Breast epithelium (tissue), 4 donors: ENCODE results near the gene SSH2. TPM values are rescaled to one million over a fixed set of nuclear protein-coding genes. Genes with fewer than 3 reads are reported as not detected.

Experiments
- DNase-seq, 2 donors: peaks; one replicate each; pipeline ENCODE4 v3.0.0-alpha.2; 2019; ENCODE audit warnings: low spot score in 2 of 2
- H3K27ac ChIP-seq, 2 donors: fragments of 200-600 bp; sonication (generic) in 1 of 2; one replicate each; pipeline ENCODE4 v1.5.1; 2016 to 2019; ENCODE audit warnings: mild to moderate bottlenecking in 1 of 2
- H3K27me3 ChIP-seq, 2 donors: fragments of 200-600 bp; sonication (generic) in 1 of 2; one replicate each; pipeline versions ENCODE4 v1.5.1 to v1.6.0; 2017 to 2019; ENCODE audit warnings: control low read depth in 1 of 2, mild to moderate bottlenecking in 1 of 2
- H3K36me3 ChIP-seq: fragments of 200-600 bp; one replicate; pipeline ENCODE4 v1.5.1; 2019
- H3K4me1 ChIP-seq, 2 donors: fragments of 200-600 bp; sonication (generic); one replicate each; pipeline ENCODE4 v1.5.1; 2016 to 2019; ENCODE audit warnings: control low read depth in 1 of 2
- H3K4me3 ChIP-seq, 3 donors: fragments of 200-600 bp; sonication (generic); 1 replicate in 2 of 3; 2 replicates in 1 of 3; pipeline ENCODE4 v1.5.1; 2016 to 2019; ENCODE audit warnings: mild to moderate bottlenecking in 3 of 3, moderate library complexity in 2 of 3
- H3K9me3 ChIP-seq, 2 donors: fragments of 200-600 bp; sonication (generic) in 1 of 2; one replicate each; pipeline ENCODE4 v1.5.1; 2016 to 2019; ENCODE audit warnings: control low read depth in 1 of 2
- POLR2A ChIP-seq: fragments of 450-650 bp; IDR thresholded peaks from one replicate; pipeline ENCODE4 v1.6.1; 2016; ENCODE audit warnings: antibody characterized with exemption, mild to moderate bottlenecking, moderate library complexity
- POLR2AphosphoS5 ChIP-seq, 3 donors: sonication (generic); formaldehyde crosslinking; IDR thresholded peaks; one replicate each; pipeline ENCODE4 v1.6.1; 2017; ENCODE audit warnings: antibody characterized with exemption in 3 of 3
- intact Hi-C: fragments of 100-400 bp; cut with DNase I; formaldehyde crosslinking; loops from one replicate; pipeline ENCODE4 v1.15.1; 2023; ENCODE audit warnings: low total_unique reads
- total RNA-seq, 3 donors: library from RNA; depleted of rRNA; stranded (reverse); fragments of >200 nt; gene quantifications; one replicate each; pipeline ENCODE4 v1.1.0, GENCODE V29; 2016
- TF ChIP-seq, protein P1 (sequence below), 3 donors: fragments of 450-650 bp; IDR thresholded peaks; one replicate each; pipeline ENCODE4 v1.5.1; 2016 to 2017; ENCODE audit warnings: antibody characterized with exemption in 3 of 3, mild to moderate bottlenecking in 3 of 3, moderate library complexity in 3 of 3

The SSH2 gene
- total RNA-seq, 3 donors from 2014 or later = 23.0 to 64.2 (median 25.9) TPM

DNA sequence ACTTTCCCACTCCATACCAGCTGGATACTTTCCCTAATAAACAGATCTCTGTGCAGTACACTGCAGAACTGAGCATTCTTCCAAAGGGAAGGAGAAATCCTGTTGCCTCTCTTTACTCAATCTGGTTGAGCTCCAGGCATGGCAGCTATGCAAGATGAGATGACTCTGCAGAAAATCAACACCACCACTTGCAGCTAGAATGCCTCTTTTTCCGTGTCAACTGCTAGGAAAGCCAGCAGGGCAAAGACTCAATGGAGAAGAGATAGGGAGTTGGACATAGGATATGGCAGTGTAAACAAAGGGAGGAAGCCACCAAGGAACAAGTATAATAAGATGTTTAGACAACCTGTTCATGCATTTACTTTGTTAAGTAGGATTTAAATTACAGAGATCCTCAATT is 266.9 kb downstream of the SSH2 start:
- no peak overlapping the region for H3K27ac ChIP-seq

GRCh38 chr17:29661213-29661612 is 268.8 kb downstream of the SSH2 start:
- no peak overlapping the region for H3K4me3 ChIP-seq
- intact Hi-C loops = no loop called here
- DNase-seq = no peak
- H3K27me3 ChIP-seq = no peaks in the 10 kb centered on the region
- TF ChIP-seq, protein P1, sequence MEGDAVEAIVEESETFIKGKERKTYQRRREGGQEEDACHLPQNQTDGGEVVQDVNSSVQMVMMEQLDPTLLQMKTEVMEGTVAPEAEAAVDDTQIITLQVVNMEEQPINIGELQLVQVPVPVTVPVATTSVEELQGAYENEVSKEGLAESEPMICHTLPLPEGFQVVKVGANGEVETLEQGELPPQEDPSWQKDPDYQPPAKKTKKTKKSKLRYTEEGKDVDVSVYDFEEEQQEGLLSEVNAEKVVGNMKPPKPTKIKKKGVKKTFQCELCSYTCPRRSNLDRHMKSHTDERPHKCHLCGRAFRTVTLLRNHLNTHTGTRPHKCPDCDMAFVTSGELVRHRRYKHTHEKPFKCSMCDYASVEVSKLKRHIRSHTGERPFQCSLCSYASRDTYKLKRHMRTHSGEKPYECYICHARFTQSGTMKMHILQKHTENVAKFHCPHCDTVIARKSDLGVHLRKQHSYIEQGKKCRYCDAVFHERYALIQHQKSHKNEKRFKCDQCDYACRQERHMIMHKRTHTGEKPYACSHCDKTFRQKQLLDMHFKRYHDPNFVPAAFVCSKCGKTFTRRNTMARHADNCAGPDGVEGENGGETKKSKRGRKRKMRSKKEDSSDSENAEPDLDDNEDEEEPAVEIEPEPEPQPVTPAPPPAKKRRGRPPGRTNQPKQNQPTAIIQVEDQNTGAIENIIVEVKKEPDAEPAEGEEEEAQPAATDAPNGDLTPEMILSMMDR (IDR thresholded peaks at IDR 0.05) = no peak
- no peak for TF ChIP-seq POLR2A
- no peak for TF ChIP-seq POLR2AphosphoS5 (IDR thresholded peaks at IDR 0.05)
- peaks cover 4% of the 10 kb centered on the region for H3K36me3 ChIP-seq
- H3K9me3 ChIP-seq = no peaks in the 10 kb centered on the region
- H3K4me1 ChIP-seq = no peaks in the 10 kb centered on the region
- no peak overlapping the region for H3K27ac ChIP-seq

More for the DNA sequence above, 266.9 kb downstream of the SSH2 start:
- Histone ChIP-seq H3K4me3 (no peak overlapping the region), H3K4me1 (no peaks in the 10 kb centered on the region), H3K36me3 (peaks cover 4% of the 10 kb centered on the region), H3K9me3 (no peaks in the 10 kb centered on the region), H3K27me3 (no peaks in the 10 kb centered on the region)
- no peak for DNase-seq
- TF ChIP-seq POLR2A = no peak
- TF ChIP-seq, protein P1 (IDR thresholded peaks at IDR 0.05) = no peak
- no peak for TF ChIP-seq POLR2AphosphoS5 (IDR thresholded peaks at IDR 0.05)
- intact Hi-C loops = no loop called here

DNA sequence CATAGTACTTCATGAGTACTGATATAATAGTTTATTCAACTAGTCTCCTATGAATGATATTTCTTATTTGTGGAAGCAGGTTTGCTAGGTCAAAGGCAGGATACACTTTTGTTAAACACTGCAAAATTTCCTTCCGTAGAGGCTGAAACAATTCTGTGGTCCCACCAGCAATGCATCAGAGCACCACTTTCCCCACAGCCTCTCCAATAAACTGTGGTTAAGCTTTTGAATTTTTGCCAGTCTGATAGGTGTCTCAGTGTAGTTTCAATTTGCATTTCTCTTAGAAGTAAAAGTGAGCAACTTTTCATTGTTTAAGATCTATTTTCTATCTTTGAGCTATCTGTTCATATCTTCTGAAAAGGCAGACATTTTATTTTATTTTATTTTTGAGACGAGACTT is 270.9 kb downstream of the SSH2 start:
- H3K27ac ChIP-seq = no peak overlapping the region
- TF ChIP-seq POLR2AphosphoS5 (IDR thresholded peaks at IDR 0.05) = no peak

DNA sequence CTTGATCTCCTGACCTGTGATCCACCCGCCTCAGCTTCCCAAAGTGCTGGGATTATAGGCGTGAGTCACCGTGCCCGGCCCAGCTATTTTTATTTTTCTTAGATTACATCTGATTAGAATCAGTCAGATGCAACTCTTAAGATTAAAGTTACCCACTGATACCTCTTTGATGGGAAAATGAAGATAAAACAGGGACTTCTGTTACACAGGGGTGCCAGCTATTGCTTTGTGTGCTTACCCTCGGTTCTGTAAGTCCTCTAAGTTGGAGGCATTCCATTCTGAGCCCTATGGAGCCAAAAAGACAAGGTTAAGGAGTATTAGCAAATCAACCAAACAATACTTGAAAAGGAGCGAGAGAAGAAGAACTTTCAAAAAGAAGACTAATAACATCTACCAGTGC is 274.7 kb downstream of the SSH2 start:
- intact Hi-C loops = no loop called here
- Histone ChIP-seq H3K4me3 (no peak overlapping the region), H3K27ac (no peak overlapping the region), H3K27me3 (no peaks in the 10 kb centered on the region), H3K36me3 (no peaks in the 10 kb centered on the region), H3K4me1 (no peaks in the 10 kb centered on the region), H3K9me3 (no peaks in the 10 kb centered on the region)
- TF ChIP-seq POLR2A (no peak), POLR2AphosphoS5 (IDR thresholded peaks at IDR 0.05) (no peak)
- TF ChIP-seq, protein P1 (IDR thresholded peaks at IDR 0.05) = no peak
- no peak for DNase-seq

More for the DNA sequence above, 270.9 kb downstream of the SSH2 start:
- Histone ChIP-seq H3K4me3 (no peak overlapping the region), H3K36me3 (no peaks in the 10 kb centered on the region), H3K9me3 (no peaks in the 10 kb centered on the region), H3K4me1 (no peaks in the 10 kb centered on the region), H3K27me3 (no peaks in the 10 kb centered on the region)
- DNase-seq = no peak
- intact Hi-C loops = no loop called here

GRCh38 chr17:29653995-29654714 is 275.9 kb downstream of the SSH2 start:
- no peak for TF ChIP-seq POLR2A
- TF ChIP-seq POLR2AphosphoS5 (IDR thresholded peaks at IDR 0.05) = no peak
- TF ChIP-seq, protein P1 (IDR thresholded peaks at IDR 0.05) = no peak
- Histone ChIP-seq H3K9me3 (no peaks in the 10 kb centered on the region), H3K4me3 (no peak overlapping the region), H3K27ac (no peak overlapping the region), H3K27me3 (no peaks in the 10 kb centered on the region), H3K4me1 (no peaks in the 10 kb centered on the region), H3K36me3 (no peaks in the 10 kb centered on the region)
- no peak for DNase-seq
- intact Hi-C loops = no loop called here
